Measurements from ENCODE around the gene NHS.
A peak's percentile ranks its signal among the peaks of the same experiment; 100 is the strongest.

The NHS gene

GRCh38 chrX:17736856-17737709 is 362.1 kb downstream of the NHS start, which contains the start of gene SCML1:
Gene SCML1 (plus strand): TSS chrX:17737493. CDS start chrX:17744187, 6,694 bp downstream.
- DNase-seq (ENCODE audit: low spot score) = peak; percentile 83

- DNase-seq (ENCODE audit: low spot score) = no peak
Observed at GRCh38 chrX:17737710-17737985, 362.6 kb downstream of the NHS start.

- DNase-seq (ENCODE audit: low spot score) = peak; percentile 6
Observed at GRCh38 chrX:17737986-17738713, 363.1 kb downstream of the NHS start.

DNA sequence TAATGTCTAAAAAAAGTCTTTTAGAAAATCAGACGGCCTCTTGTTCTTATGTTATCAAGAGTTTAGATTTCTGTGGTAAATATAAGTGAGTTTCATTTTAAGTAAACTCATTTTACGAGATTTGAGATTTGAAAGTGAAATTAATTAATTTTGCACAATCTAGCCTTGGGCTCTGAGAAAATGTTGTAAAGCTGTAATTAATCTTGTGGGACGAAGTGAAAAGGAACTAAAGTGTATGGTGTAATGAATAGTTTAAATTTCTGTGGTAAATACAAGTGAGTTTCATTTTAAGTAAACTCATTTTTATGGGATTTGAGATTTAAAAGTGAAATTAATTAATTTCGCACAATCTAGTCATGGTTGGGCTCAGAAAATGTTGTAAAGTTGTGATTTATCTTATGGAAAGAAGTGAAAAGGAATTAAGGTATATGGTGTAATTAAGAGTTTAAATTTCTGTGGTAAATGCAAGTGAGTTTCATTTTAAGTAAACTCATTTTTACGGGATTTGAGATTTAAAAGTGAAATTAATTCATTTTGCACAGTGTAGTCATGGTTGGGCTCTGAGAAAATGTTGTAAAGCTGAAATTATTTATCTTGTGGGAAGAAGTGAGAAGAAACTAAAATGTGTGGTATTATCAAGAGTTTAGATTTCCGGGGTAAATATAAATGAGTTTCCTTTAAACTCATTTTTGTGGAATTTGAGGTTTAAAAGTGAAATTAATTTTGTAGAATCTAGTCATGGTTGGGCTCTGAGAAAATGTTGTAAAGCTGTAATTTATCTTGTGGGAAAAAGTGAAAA is 363.9 kb downstream of the NHS start:
- no peak for DNase-seq (ENCODE audit: low spot score)

DNA sequence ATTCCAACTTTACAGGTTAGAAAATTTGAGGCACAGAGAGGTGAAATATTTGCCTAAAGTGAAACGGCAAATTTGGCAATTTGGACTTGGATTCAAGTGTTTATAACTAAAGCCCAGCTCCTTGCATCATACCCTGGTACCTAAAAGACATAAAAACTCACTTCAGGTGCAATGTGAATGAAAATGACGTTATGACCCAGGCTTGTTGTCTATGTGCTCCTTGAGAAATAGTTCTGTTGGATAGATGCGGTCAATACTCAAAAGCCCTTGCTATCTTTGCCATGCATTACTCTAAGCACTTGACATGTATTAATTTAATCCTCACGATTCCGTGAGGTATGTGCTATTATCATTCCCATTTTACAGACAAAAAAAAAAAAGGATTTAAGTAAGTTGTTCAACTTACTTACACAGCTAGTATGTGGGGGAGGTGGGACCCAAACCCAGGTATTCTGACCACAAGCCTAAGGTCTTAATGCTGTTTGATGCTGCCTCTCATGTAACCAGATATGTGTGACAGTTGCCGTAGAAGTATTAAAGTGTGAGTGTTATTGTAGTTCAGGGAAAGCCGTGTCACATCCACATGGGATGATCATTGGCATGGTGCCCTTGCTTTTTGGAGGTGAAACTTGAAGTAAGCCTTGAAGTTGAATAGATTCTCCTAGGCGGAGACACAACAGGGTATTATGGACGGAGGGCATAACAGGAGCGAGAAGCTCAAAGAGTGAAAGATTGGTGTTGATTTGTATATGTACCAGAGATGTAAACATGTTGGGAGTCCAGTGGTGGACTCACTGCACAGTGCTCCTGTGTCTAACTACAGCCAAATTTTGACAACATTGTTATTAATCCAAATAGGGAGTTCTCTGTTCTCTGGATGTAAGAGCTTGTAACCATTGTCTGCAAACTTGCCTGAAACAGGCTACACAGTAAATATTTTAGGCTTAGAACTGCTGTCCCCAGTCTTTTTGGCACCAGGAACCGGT is 365.4 kb downstream of the NHS start:
- no peak for DNase-seq (ENCODE audit: low spot score)

- DNase-seq (ENCODE audit: low spot score) = no peak
Observed at GRCh38 chrX:17741123-17741511, 366.1 kb downstream of the NHS start.

- no peak for DNase-seq (ENCODE audit: low spot score)
Observed at GRCh38 chrX:17743913-17744312, 368.9 kb downstream of the NHS start.

- DNase-seq (ENCODE audit: low spot score) = no peak
Observed at GRCh38 chrX:17744896-17745523, 370.0 kb downstream of the NHS start.

DNA sequence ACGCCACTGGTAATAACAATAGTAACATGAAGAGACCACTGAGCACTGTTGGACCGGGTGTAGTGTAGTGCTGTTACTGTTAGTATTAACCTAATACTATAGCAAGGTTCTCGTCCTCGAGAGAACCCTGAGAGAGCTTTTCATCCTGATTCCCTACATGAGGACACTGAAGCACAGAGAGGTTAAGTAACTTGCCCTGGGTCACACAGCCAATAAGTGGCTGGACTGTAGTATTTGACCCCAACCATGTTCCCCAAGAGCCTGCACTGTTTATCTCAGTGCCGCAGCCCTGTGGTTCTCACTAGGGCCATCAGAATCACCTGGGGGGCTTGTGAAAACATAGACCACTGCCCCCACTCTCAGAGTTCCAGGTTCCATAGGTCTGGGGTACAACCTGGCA is 372.7 kb downstream of the NHS start:
- no peak for DNase-seq (ENCODE audit: low spot score)

DNA sequence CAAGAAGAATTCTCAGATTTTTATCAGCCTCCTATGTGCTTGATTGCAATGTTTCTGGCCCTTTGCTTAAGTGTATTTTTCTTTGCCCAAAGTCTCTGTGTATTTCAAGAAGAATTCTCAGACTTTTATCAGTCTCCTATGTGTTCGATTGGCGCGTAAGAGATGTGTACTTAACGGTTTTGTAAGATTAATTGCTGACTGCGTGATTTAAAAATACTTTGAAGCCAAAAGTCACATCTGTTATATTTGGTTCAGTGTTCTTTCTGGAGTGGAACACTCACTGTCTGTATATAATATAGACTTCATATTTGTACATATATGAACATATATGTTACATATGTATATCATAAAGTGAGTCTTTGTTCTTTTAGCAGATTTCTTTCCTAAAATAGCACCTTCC is 373.7 kb downstream of the NHS start:
- DNase-seq (ENCODE audit: low spot score) = no peak

DNA sequence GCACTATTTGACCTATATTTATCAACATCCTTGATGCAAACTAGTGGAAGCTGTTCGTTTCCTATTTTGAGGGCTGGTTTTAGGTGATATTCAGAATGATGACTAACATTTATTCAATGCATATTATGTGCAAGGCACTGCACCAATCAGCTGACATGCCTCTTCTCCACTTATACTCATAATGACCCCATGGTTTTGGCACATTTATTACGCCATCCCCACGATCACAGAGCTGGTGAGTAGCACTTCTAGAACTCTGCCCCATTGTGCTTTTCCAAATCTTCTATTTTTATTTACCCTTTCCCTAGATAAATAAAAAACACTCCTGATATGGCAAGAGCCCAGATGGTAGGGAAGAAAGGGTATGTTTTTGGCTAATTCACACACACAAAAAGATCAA is 375.4 kb downstream of the NHS start:
- no peak for DNase-seq (ENCODE audit: low spot score)

GRCh38 chrX:17758382-17758781 is 383.4 kb downstream of the NHS start:
- DNase-seq (ENCODE audit: low spot score) = no peak

- no peak for DNase-seq (ENCODE audit: low spot score)
Observed at GRCh38 chrX:17759990-17760389, 385.0 kb downstream of the NHS start.

GRCh38 chrX:17767734-17768133 is 392.7 kb downstream of the NHS start:
- no peak for DNase-seq (ENCODE audit: low spot score)

- no peak for DNase-seq (ENCODE audit: low spot score)
Observed at GRCh38 chrX:17768997-17769396, 394.0 kb downstream of the NHS start.

DNA sequence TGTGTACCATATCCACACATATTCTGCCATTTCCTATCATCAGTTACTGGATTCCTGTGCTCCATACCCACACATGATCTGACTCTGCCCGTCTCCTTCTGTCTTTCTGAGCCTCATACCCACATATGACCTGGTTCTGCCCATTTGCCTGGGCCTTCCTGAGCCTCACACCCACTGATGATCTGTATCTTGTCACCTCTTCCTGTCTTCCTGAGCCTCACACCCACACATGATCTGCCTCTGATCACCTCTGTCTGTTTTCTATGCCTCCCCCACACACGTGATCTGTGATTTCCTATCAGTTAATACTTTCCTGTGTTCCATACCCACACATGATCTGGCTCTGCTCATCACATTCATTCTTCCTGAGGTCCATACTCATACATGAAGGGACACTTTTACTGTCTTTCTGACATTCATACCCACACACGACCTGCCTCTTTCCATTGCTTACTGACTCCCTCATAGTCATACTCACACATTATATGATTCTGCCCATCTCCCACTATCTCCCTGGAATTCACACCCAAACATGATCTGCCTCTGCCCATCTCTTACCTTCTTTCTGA is 394.8 kb downstream of the NHS start:
- DNase-seq (ENCODE audit: low spot score) = no peak

DNA sequence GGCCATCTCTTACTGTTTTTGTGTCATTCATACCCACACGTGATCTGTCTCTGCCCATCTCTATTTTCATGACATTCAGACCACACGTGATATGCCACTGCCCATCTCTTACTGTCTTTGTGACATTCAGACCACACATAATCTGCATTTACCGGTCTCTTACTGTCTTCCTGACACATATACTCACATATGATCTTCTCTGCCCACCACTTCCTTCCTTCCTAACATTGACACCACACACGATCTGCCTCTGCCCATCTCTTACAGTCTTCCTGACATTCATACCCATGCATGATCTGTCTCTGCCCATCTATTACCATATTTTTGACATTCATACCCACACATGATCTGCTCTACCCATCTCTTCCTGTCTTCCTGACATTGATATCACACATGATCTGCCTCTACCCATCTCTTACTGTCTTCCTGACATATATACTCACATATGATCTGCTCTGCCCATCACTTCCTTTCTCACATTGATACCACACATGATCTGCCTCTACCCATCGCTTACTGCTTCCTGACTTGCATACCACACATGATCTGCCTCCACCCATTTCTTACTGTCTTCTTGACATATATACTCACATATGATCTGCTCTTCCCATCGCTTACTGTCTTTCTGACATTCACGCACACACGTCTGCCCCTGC is 398.3 kb downstream of the NHS start:
- no peak for DNase-seq (ENCODE audit: low spot score)

DNA sequence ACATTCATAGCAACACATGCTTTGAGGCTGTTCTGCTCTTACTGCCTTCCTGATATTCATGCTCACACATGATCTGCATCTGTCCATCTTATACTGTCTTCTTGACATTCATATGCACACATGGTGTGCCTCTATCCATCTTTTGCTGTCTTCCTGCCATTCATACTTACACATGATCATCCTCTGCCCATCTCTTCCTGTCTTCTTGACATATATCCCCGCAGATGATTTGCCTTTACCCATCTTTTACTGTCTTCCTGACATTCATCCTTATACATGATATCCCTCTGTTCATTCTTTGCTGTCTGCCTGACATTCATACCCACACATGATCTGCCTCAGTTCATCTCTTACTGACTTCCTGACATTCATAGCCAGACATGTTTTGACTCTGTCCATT is 399.1 kb downstream of the NHS start:
- no peak for DNase-seq (ENCODE audit: low spot score)

DNA sequence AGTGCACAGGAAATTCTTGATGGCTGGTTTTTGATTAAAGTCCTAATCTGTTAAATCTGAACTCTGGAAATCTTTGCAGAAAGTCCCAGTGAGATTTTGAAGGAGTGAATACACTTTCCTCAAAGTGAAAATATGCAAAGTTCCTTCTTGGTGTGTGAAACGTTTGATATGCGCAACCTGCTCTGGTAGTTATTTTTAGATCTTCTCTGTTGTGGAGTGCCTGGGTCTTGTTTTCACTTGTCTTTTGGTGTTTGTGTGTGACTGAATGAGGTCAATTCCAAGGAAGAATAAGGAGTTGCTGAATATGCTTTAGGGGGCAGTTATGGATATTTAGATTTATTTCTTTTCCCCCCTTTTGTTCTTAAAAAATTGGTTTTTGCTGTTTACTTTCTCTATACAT is 404.0 kb downstream of the NHS start:
- no peak for DNase-seq (ENCODE audit: low spot score)

GRCh38 chrX:17779434-17779833 is 404.4 kb downstream of the NHS start:
- DNase-seq (ENCODE audit: low spot score) = no peak

All from iPS-NIHi11 (cell line).